GM12873 (cell line): ENCODE data around the gene HMCN2.

ENCODE experiments used
- CTCF ChIP-seq: IDR thresholded peaks from 2 replicates; pipeline ENCODE4 v1.5.1; 2012; ENCODE audit warnings: low read depth, mild to moderate bottlenecking, moderate library complexity, low read length, control low read depth; ENCODE audit not compliant: insufficient read depth; ENCODE audit errors: missing control alignments

HMCN2 gene

GRCh38 chr9:130471411-130472183 is 206.0 kb downstream of the HMCN2 start:
- no peak for TF ChIP-seq CTCF

DNA sequence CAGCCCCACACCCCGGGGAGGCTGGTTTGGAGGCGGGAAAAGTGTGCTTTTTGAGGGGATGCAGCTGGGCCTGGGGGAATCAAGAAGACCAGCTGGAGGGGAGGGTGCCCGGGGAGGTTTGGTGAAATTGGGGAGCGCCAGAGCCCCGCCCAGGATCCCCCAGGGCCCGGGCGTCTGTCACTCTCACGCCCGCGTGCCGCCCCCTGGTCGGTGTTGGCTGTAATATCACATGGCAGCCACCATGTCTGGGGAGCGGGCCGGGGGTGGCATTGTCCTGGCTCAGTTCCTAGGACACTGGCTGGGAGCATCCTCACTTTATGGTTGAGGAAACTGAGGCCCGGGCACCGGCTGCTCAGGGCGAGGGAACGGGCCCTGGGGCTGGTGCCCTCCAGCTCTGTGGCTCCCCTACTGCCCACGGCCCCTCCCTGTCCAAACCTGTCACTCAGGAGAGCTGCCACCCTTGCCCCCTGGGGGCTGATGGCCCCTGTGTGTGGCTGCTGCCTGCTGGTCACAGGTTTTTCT is 206.7 kb downstream of the HMCN2 start:
- TF ChIP-seq CTCF = no peak

- TF ChIP-seq CTCF = no peak
Observed at GRCh38 chr9:130473009-130473408, 207.4 kb downstream of the HMCN2 start.

DNA sequence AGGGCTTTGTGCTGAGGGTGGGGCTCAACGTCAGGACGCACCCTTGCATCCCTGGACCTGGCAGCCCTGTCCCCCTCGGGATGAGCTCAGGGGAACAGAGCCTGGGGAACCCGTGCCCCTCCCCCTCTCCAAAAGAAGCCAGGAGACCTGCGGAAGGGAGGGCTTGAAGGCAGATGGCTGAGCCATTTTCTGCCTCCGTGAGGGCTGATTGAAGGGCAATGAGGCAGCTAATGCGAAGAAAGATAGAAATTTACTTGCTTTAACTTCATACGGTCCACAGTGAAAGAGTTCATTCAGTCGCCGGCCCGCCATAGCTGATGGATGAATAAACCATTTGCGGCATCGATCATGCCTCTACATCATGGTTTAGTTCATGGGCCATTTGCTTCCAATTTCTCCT is 208.0 kb downstream of the HMCN2 start:
- TF ChIP-seq CTCF = no peak

DNA sequence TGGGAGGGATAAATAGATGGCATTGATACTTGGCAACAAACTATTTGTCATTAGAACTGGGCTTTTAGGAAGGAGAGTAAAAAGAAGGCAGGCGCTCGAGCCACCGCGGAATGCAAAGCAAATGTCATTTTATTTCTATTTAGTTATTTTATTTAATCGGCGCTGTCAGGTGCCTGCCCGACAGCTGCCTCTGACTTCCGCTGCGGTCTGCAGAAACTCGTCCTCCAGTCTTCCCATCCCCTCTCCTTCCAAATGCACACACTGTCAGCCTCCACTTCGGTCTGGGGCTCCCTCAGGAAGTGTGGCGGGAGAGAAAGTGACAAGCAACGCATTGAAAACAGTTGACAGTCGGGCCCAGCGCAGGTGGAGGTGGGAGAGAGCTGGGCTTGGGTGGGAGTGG is 208.5 kb downstream of the HMCN2 start:
- TF ChIP-seq CTCF = no peak

DNA sequence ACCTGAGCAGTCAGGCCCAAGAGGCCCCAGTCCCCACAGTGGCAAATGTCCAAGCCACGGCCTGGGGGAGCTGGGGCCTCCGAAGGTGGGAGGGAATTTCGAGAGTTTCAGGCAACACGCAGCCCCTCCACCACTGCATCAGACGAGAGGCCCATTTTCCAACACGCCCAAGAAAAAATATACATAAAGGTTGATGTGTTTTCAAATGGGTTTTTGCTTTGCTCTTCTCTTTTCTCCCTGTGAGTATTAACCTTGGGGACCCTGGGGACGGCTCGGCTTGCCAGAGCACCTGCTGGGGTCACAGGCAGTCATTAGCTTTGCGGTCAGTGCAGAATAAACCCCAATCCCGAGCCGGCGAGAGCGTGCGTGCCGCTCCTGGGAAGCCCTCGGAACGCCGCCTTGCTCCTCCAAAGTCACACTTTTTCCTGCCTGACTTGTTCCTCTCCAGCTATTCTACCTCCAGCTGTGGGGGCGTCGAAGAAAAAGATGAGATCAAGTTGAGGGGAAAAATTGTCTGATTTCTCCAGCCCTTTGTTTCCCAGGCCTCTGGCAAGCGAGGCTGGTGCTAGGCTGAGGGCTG is 210.7 kb downstream of the HMCN2 start:
- no peak for TF ChIP-seq CTCF

DNA sequence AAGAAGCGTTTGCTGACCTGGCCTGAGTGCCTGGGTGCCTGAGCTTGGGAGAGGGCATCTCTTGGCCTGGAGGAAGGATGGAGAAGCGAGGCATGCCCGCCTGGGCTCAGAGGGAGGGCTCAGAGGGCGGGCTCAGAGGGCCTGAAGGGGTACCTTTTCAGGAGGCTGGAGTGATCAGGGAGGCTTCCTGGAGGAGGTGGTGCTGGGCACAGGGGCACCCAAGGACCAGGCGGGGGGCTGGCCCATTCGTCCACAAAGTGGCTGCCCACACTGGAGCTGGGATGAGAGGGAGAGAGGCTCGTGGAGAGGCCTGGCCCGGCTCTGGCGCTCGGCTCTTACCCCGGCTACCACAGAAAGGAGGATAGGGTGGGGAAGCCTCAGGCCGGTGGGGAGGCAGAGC is 212.0 kb downstream of the HMCN2 start:
- TF ChIP-seq CTCF = no peak
